H9 (cell line): ENCODE measurements around the gene PDE2A. TPM values are rescaled to one million over a fixed set of nuclear protein-coding genes. Genes with fewer than 3 reads are reported as not detected.

ENCODE experiments used
- DNase-seq: peaks from one replicate; pipeline ENCODE4 v3.0.0-alpha.2; 2017
- H2AFZ ChIP-seq: one replicate; pipeline ENCODE4 v1.6.1; 2013; ENCODE audit warnings: mild to moderate bottlenecking, low read length, control low read depth, moderate library complexity
- H2AK5ac ChIP-seq: 2 replicates; pipeline ENCODE4 v1.6.1; 2013; ENCODE audit warnings: low read length, control low read depth, mixed read lengths; ENCODE audit not compliant: insufficient read length
- H2BK120ac ChIP-seq: one replicate; pipeline ENCODE4 v1.6.1; 2013; ENCODE audit warnings: low read depth, mild to moderate bottlenecking, low read length, control low read depth, inconsistent platforms; ENCODE audit not compliant: poor library complexity, severe bottlenecking
- H2BK12ac ChIP-seq: 2 replicates; pipeline ENCODE4 v1.6.1; 2013; ENCODE audit warnings: low read length, control low read depth, mixed read lengths, low read depth; ENCODE audit not compliant: insufficient read length
- H2BK15ac ChIP-seq: 2 replicates; pipeline ENCODE4 v1.6.1; 2013; ENCODE audit warnings: low read depth, low read length, control low read depth
- H2BK20ac ChIP-seq: one replicate; pipeline ENCODE4 v1.6.1; 2013; ENCODE audit warnings: low read depth, mild to moderate bottlenecking, low read length, control low read depth, inconsistent platforms; ENCODE audit not compliant: poor library complexity, severe bottlenecking
- H2BK5ac ChIP-seq: 2 replicates; pipeline ENCODE4 v1.6.1; 2013; ENCODE audit warnings: low read length, control low read depth, mixed read lengths; ENCODE audit not compliant: insufficient read length
- H3K14ac ChIP-seq: 2 replicates; pipeline ENCODE4 v1.6.1; 2013; ENCODE audit warnings: low read length, control low read depth; ENCODE audit not compliant: insufficient read depth
- H3K18ac ChIP-seq: 2 replicates; pipeline ENCODE4 v1.6.1; 2013; ENCODE audit warnings: low read depth, mild to moderate bottlenecking, mixed read lengths, low read length, control low read depth; ENCODE audit not compliant: insufficient read length
- H3K23ac ChIP-seq: 2 replicates; pipeline ENCODE4 v1.6.1; 2013; ENCODE audit warnings: low read length, control low read depth, mixed read lengths, low read depth; ENCODE audit not compliant: insufficient read length
- H3K23me2 ChIP-seq: 2 replicates; pipeline ENCODE4 v1.6.1; 2013; ENCODE audit warnings: low read depth, mild to moderate bottlenecking, mixed read lengths, low read length, control low read depth; ENCODE audit not compliant: insufficient read length, poor library complexity, severe bottlenecking
- H3K27ac ChIP-seq: 2 replicates; pipeline ENCODE4 v1.5.1; 2013; ENCODE audit warnings: low read length, control low read depth, mixed read lengths, low read depth; ENCODE audit not compliant: insufficient read length
- H3K27me3 ChIP-seq: 2 replicates; pipeline ENCODE4 v1.6.1; 2013; ENCODE audit warnings: low read length, control low read depth, inconsistent platforms; ENCODE audit not compliant: insufficient read depth
- H3K4ac ChIP-seq: 2 replicates; pipeline ENCODE4 v1.6.1; 2013; ENCODE audit warnings: low read depth, mild to moderate bottlenecking, control low read depth, inconsistent platforms, low read length, moderate library complexity
- H3K4me1 ChIP-seq: 2 replicates; pipeline ENCODE4 v1.6.1; 2013; ENCODE audit warnings: low read length, control low read depth, inconsistent platforms; ENCODE audit not compliant: insufficient read depth
- H3K4me2 ChIP-seq: 2 replicates; pipeline ENCODE4 v1.6.1; 2013; ENCODE audit warnings: low read length, control low read depth, mixed read lengths; ENCODE audit not compliant: insufficient read length, insufficient read depth
- H3K56ac ChIP-seq: 2 replicates; pipeline ENCODE4 v1.6.1; 2013; ENCODE audit warnings: low read depth, mild to moderate bottlenecking, mixed read lengths, low read length, control low read depth; ENCODE audit not compliant: insufficient read length
- H3K79me1 ChIP-seq: 2 replicates; pipeline ENCODE4 v1.6.1; 2013; ENCODE audit warnings: low read depth, mild to moderate bottlenecking, moderate library complexity, low read length, control low read depth, inconsistent platforms; ENCODE audit not compliant: insufficient read depth, poor library complexity, severe bottlenecking
- H3K79me2 ChIP-seq: 2 replicates; pipeline ENCODE4 v1.6.1; 2013; ENCODE audit warnings: low read length, control low read depth, inconsistent platforms; ENCODE audit not compliant: insufficient read depth
- H3K9ac ChIP-seq: 2 replicates; pipeline ENCODE4 v1.6.1; 2013; ENCODE audit warnings: low read length, control low read depth, mixed read lengths; ENCODE audit not compliant: insufficient read length; ENCODE audit errors: extremely low read depth
- H3K9me3 ChIP-seq: one replicate; pipeline ENCODE4 v1.6.1; 2013; ENCODE audit warnings: low read depth, low read length, inconsistent platforms; ENCODE audit not compliant: control insufficient read depth
- H3T11ph ChIP-seq: one replicate; pipeline ENCODE4 v1.6.1; 2013; ENCODE audit warnings: mild to moderate bottlenecking, low read length, control low read depth, inconsistent platforms
- H4K20me1 ChIP-seq: one replicate; pipeline ENCODE4 v1.6.1; 2013; ENCODE audit not compliant: control insufficient read depth, insufficient read length, insufficient read depth
- H4K5ac ChIP-seq: 2 replicates; pipeline ENCODE4 v1.6.1; 2013; ENCODE audit warnings: low read depth, mild to moderate bottlenecking, mixed read lengths, low read length, control low read depth; ENCODE audit not compliant: insufficient read length
- H4K8ac ChIP-seq: replicated peaks from 2 replicates; pipeline ENCODE4 v1.6.1; 2013; ENCODE audit warnings: low read length, control low read depth, mixed read lengths, low read depth; ENCODE audit not compliant: insufficient read length
- H4K91ac ChIP-seq: 2 replicates; pipeline ENCODE4 v1.6.1; 2013; ENCODE audit warnings: low read depth, mild to moderate bottlenecking, moderate library complexity, mixed read lengths, low read length, control low read depth; ENCODE audit not compliant: insufficient read length
- H3K27ac Mint-ChIP-seq, 3 experiments: 2 replicates in 2 of 3; 3 replicates in 1 of 3; pipeline ENCODE4 v1.8.0; 2020 to 2021; ENCODE audit warnings: mixed read lengths in 3 of 3, mild to moderate bottlenecking in 1 of 3, moderate library complexity in 1 of 3
- H3K27me3 Mint-ChIP-seq: 2 replicates; pipeline ENCODE4 v1.8.0; 2021; ENCODE audit warnings: low read depth, mild to moderate bottlenecking, moderate library complexity, mixed read lengths
- H3K36me3 Mint-ChIP-seq, 3 experiments: 2 replicates in 2 of 3; 3 replicates in 1 of 3; pipeline ENCODE4 v1.8.0; 2020 to 2021; ENCODE audit warnings: low read depth in 3 of 3, mixed read lengths in 3 of 3; ENCODE audit not compliant: insufficient read depth in 1 of 3
- H3K4me1 Mint-ChIP-seq, 2 experiments: 2 replicates each; pipeline ENCODE4 v1.8.0; 2020; ENCODE audit warnings: mixed read lengths in 2 of 2
- H3K4me3 Mint-ChIP-seq, 2 experiments: 2 replicates in 1 of 2; 3 replicates in 1 of 2; pipeline ENCODE4 v1.8.0; 2020 to 2021; ENCODE audit warnings: mild to moderate bottlenecking in 2 of 2, mixed read lengths in 2 of 2, moderate library complexity in 1 of 2
- H3K9me3 Mint-ChIP-seq, 2 experiments: 2 replicates in 1 of 2; 3 replicates in 1 of 2; pipeline ENCODE4 v1.8.0; 2020; ENCODE audit warnings: mild to moderate bottlenecking in 2 of 2, mixed read lengths in 2 of 2, moderate library complexity in 1 of 2
- WGBS: extraction: QIAGEN DNeasy Blood & Tissue Kit; methylation state at CpG from one replicate; pipeline ENCODE4 v1.1.7; 2013; ENCODE audit warnings: missing lambda C conversion rate, low lambda C conversion rate, mixed read lengths; ENCODE audit not compliant: insufficient read length; ENCODE audit errors: extremely low coverage; 5-methylcytosine and 5-hydroxymethylcytosine counted together
- total RNA-seq: library from RNA; stranded (reverse); gene quantifications from 2 replicates; pipeline ENCODE4 v1.2.1, GENCODE V29; 2021
- TF ChIP-seq, protein P1 (sequence below): fragments of 200-600 bp; sonication (generic); conservative IDR thresholded peaks from 3 replicates; pipeline ENCODE4 v1.8.0; 2021; ENCODE audit warnings: antibody characterized with exemption, mild to moderate bottlenecking

The PDE2A gene
- total RNA-seq, 1 experiment from 2014 or later: 3.4 TPM

DNA sequence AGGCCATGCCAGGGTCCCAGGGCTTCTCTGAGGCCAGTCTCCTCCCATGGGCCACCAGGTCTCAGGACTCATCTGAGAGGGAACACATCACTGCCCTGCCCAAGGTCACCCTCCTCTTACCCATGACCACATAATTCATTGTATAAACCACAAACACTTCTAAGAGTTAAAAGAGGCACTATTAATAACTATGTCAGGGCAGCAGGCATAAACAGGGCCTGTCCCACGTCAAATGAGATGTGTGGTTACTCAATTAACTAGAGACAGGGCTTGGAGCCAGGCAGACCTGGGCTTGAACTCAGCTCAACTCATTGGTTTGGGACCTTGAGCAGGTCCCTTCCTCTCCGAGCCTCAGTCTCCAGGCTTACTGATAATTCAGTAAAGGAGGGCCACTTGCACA is 44.9 kb upstream of the PDE2A start:
- Histone ChIP-seq H2BK20ac (no peak overlapping the region), H3K23me2 (no peaks in the 10 kb centered on the region), H4K91ac (no peak overlapping the region), H3K14ac (no peak overlapping the region), H2BK120ac (no peak overlapping the region), H2BK12ac (no peak overlapping the region), H2BK5ac (no peak overlapping the region), H2AFZ (no peak overlapping the region), H4K20me1 (no peaks in the 10 kb centered on the region), H3K79me1 (peaks cover 4% of the 10 kb centered on the region), H4K5ac (no peak overlapping the region), H3K9me3 (no peaks in the 10 kb centered on the region), H3K4ac (no peak overlapping the region), H2AK5ac (no peak overlapping the region), H2BK15ac (no peak overlapping the region), H3K27me3 (no peaks in the 10 kb centered on the region), H4K8ac (no peak overlapping the region), H3K9ac (no peak overlapping the region), H3T11ph (no peak overlapping the region), H3K27ac (no peak overlapping the region), H3K23ac (no peak overlapping the region), H3K18ac (no peak overlapping the region), H3K4me2 (no peak overlapping the region), H3K79me2 (peaks cover 4% of the 10 kb centered on the region; the same call in 1 of the 2 replicates), H3K56ac (no peak overlapping the region), H3K4me1 (no peaks in the 10 kb centered on the region)
- no CpG with 5 or more reads among the region's 2 CpGs for whole genome bisulfite sequencing
- peak overlapping the region in 1 of 3 experiments; percentile 72; a peak in 3 of 7 replicates for H3K27ac Mint-ChIP-seq
- no peaks in the 10 kb centered on the region for H3K27me3 Mint-ChIP-seq
- no peaks in the 10 kb centered on the region for H3K9me3 Mint-ChIP-seq
- DNase-seq: no peak
- peaks cover 4 to 18% (median 10%) of the 10 kb centered on the region in 3 experiments; a peak in 4 of 7 replicates for H3K36me3 Mint-ChIP-seq
- H3K4me1 Mint-ChIP-seq: peaks cover 12 to 21% of the 10 kb centered on the region in 2 experiments
- TF ChIP-seq, protein P1, sequence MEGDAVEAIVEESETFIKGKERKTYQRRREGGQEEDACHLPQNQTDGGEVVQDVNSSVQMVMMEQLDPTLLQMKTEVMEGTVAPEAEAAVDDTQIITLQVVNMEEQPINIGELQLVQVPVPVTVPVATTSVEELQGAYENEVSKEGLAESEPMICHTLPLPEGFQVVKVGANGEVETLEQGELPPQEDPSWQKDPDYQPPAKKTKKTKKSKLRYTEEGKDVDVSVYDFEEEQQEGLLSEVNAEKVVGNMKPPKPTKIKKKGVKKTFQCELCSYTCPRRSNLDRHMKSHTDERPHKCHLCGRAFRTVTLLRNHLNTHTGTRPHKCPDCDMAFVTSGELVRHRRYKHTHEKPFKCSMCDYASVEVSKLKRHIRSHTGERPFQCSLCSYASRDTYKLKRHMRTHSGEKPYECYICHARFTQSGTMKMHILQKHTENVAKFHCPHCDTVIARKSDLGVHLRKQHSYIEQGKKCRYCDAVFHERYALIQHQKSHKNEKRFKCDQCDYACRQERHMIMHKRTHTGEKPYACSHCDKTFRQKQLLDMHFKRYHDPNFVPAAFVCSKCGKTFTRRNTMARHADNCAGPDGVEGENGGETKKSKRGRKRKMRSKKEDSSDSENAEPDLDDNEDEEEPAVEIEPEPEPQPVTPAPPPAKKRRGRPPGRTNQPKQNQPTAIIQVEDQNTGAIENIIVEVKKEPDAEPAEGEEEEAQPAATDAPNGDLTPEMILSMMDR: no peak
- H3K4me3 Mint-ChIP-seq: no peak overlapping the region
